ENCODE measurements around the gene COPG1.

- TF ChIP-seq CTCF (conservative IDR thresholded peaks at IDR 0.05; ENCODE audit: low read depth, low read length), result no peak
- no peak for TF ChIP-seq EZH2phosphoT487 (IDR thresholded peaks at IDR 0.05; ENCODE audit: borderline replicate concordance, low read length)
These were observed 65.2 kb downstream of the COPG1 start for GRCh38 chr3:129314386-129315222.
